TTC549 (cell line): ENCODE results near the gene PRKD1.

Experiments used
- FAIRE-seq: peaks from 2 replicates; lab custom pipeline; 2012; peaks lifted over from hg19 to GRCh38; lab: Jason Lieb, UNC

Gene PRKD1

DNA sequence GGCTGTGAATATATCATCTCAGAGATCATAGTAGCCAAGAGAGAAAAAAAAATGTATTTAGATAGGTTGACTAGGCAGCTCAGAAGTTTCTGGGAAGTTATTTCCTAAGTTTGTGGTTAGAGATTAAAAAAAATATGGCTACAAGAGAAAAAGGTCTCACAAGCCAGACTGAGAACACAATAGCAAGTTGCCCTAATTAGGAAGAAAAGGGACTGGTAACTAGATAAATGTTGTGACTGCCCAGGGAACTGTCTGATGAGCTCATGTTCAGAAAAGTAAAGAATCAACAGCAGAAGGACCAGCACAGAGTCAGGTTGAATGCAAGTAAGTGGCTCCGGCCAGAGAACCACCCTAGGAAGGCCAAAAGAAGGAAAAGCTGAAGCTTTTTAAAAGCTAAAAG is 256.6 kb downstream of the PRKD1 start:
- FAIRE-seq = no peak

DNA sequence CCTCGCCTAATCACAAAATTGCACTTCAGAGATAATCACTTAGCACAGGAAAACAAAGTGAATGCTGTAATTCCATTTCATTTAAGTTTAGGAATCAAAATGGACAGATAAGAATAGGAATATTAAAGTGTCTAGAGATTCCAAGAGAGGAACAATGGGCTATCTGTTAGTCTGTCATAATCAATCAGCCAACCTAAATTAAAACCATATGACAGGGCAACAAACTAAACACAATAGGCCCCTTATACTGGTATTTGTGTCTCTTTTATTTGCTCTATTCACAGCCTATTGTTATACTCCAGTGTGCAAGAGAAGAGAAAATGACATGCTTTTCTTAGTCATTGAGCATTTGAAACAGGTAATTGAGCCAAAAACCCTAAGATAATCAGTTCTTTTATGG is 259.4 kb downstream of the PRKD1 start:
- FAIRE-seq = no peak

DNA sequence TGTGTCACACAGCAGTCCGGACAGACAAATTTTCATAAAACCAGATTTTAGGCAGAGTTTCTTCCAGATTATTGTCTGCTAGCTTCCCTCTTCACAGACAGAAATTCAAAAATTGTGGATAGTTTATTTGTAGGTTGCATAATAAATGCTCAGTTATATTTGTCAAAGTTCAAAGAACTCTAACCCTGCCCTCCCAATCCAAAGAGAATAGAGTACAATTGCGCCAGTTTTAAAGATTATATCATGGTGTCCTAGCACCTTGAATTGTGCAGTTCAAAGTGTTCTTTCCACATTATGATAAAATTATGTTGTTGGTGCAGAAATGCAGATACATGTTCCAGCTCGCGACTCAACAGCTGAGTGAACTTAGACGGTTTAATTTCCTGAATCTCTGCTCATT is 263.1 kb downstream of the PRKD1 start:
- no peak for FAIRE-seq

DNA sequence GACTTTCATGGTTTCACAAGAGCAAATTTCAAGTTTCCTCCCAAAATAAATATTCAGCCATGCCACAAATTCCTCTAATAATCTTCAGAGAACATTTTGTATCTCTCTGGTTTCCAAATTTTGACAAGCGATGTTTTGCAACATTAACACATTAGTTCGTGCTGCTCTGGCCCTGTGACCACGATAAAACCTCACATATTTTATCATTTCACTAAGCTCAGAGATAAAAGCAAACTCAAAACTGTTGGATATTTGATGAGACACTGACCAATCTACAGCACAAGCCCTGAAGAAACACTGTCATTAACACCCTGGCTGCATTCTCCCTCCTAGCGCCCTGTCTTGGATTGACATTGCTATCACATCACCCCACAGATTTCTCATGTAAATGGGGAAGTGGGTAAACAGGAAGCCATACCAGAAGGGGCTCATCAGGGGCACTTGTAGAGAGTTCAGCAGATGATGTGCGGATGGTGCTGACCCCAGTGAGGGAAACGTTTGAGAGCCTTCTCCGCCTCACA is 264.3 kb downstream of the PRKD1 start:
- no peak for FAIRE-seq

DNA sequence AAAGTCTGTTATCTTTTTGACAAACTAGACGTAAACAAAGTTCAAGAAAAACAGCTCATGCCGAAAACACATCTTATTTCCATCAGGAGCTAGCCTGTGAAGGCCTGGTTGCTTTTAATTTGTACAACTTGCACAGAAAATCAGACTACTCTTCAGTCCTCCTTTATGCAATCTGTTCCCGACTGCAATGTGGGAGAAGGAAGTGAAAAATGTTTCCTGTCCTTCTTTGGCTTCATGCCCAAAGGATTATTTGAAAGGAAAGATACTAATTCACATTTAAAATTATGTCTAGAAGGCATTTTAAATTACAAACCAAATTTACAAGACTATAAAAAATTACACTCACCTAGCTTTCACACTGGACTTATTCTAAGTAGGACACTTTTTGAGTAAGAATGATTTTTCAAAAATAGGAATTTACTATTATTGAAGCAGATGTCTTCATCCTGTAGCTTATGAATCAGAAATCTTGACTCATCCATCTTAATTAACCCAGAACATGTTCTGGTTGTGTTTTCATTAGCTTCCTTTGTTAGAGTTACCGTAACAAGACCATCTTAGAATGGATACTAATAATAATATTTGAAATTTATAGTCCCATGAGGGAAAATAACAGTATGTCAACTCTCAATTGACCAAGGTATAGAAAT is 272.6 kb downstream of the PRKD1 start:
- no peak for FAIRE-seq

DNA sequence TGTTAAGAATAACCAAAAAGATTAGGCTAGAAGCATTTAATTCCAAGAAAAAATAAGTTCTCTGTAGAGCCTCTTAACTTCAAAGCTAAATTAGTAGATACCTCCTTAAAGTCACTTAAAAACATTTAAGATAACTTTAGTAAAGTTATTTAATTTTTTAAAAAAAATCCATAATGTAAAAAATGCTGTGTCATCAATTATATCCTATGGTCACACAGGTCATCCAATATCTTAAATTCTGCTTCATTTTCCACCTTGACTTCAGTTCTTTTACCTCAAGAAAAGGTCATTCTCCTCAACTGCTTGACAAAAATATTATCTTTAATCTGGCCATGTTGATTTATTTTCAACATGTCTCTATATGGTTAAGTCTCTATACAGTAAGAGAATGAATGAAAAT is 274.3 kb downstream of the PRKD1 start:
- no peak for FAIRE-seq

DNA sequence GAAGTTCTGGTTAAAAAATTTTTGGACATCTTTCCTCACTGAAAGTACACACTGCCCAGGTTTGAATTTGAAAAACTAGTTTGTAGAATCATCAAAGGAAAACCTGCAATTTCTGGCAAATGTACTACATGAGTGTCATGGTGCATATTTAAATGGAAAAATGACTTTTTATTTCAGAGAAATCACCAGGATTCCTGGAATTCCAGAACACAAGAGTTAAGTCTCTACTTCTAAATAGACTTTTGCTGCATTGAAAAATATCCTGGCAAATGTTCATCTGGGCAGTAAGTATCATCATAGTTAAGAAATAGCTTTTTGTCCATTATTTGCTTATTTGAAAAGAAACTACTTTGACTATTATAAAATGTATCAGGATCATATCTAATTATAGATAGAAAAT is 275.1 kb downstream of the PRKD1 start:
- no peak for FAIRE-seq

DNA sequence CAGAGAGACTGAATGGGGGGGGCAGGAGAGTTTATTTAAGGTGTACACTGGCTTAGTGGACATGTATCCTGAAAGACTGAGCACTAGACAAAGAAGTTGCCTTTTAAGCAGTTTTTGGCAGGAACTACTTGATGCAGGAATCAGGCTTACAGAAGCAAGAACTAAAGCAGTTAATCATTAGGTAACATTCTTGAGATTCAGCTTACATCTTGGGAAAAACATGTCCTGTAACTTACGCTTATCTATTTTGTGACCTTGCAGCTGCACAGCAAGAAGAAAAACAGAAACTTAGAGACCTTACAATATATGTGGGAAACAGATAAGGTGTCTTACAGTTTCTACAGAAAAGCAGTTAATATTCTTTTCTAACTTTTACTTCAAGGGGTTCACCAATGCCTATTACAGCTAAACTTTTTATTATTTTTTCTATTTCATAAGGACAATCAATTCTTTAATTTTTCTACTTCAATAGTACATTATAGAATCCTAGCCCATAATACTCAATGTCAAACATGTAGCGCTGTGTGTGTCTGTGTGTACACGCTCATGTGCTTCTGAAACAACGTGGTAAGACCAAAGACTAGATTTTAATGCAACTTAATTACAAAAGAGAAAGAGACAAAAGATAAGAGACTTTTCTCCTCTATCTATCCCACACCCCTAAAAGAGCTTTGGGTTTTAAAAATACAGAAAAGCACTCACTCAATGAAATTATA is 276.9 kb downstream of the PRKD1 start:
- no peak for FAIRE-seq

DNA sequence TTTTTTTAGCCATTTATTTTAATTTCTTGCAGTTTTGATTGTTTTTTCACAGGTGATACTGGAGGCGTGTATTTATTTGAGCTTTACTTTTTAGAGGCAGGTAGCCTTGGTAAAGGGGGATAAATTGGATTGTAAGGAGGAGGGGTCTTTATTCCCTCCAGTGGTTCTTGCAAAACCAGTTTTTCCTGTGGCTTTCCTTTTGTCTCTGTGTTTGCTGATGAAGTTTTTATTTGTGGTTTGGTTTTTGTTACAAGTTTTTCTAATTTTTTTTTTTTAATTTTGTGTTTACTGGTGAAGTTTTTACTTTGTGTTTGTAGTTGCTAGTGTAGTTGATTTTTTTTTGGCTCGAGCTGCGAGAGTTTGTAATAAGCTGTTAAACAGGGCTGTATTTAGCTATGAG is 278.5 kb downstream of the PRKD1 start:
- FAIRE-seq = no peak

DNA sequence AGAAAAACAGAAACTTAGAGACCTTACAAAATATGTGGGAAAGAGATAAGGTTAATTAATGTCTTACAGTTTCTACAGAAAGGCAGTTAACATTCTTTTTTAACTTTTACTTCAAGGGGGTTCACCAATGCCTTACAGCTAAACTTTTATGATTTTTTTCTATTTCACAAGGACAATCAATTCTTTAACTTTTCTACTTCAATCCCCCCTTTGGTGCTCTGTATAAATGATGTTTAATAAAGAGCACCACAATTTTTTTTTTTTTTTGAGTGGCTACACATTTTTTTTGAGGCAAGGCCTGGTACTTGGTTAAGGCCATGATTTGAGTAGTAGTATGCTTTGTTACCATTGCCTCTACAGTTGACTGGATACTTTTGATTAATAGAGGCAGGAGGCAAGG is 279.6 kb downstream of the PRKD1 start:
- FAIRE-seq = no peak

DNA sequence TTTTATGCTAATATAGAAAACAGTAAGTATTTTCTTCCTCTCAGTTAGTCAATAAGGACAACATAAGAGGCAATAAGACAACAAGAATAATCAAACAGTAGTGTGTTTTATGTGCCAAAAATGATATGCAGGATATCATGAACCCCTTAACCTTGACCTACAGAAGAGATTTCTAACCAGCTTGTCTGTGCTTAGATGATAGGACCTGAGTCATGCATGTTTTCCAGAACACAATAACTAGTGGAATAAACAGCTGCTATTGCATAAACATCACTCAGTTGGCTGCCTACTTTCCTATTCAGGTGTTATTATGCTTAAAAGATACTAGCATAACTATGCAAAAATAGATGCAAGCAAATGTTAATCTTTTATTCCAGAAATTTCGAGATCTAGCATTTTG is 282.5 kb downstream of the PRKD1 start:
- FAIRE-seq = no peak

DNA sequence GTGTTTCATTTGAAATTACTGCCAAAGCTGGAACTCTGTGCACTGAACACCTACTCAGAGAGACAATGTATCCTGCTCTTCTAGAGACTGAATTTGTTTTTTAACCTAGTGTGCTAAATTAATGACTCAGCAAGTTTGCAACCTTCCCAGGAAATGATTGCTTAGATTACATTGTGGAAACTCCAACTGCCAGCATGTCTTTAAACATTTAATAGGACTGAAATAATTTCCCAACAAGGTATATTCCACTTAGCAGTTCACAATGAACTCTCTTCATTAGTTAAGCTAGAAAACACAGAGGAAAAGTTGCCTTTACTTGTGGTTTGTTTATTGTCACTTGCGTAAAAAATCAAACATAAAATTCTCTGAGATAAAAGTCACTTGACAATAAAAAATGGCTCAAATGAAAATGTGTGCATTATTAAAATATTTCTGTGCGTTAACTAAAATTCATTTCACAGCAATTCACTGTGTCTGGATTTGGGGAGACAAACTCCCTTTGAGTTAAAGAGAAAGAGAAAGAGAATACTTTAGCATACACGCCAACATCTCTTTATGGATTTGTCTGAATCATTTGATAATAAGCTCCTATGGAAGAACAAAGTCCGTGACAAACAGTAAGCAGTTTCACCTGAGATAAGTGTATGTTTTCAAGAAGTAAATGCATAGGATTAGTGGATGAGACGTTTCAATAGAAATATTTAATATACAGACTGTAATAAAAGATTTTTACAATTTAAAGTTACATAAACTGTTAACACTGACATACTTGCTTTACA is 284.0 kb downstream of the PRKD1 start:
- FAIRE-seq = no peak

DNA sequence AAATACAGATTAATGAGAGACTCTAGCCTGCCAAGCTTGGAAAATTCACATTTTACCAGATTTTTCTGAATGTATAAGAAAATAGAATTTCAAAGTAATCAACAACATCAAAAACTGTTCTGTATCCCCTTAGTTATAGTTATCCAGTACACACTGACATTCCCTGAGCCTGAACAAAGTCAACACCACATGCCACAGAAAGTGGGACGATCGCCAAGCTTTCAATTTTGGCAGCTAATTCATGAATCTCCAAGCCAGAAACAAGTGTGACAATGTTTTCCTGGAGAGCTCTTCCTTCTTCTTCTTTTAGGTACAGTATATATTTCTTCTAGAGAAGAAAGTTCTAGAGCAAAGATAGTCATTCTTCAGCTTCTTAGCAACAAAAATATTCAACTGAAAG is 290.2 kb downstream of the PRKD1 start:
- FAIRE-seq = no peak

DNA sequence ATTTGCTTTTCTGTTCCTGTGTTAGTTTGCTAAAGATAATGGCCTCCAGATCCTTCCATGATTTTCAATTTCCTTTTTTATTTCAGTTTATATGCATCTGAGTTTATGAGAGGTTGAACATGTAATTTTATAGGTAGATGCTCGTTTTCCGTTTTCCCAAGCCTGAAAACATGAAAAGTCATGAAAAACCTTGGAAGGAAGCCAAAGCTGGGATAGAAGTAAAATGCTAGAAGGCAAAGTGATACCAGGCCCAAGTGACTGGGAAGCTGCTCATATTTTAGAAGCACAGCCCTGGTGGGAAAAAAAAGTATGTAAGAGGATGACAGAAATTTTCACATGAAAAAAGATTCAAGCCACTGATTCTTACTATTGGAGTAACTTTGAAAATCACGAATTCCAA is 290.8 kb downstream of the PRKD1 start:
- FAIRE-seq = no peak

DNA sequence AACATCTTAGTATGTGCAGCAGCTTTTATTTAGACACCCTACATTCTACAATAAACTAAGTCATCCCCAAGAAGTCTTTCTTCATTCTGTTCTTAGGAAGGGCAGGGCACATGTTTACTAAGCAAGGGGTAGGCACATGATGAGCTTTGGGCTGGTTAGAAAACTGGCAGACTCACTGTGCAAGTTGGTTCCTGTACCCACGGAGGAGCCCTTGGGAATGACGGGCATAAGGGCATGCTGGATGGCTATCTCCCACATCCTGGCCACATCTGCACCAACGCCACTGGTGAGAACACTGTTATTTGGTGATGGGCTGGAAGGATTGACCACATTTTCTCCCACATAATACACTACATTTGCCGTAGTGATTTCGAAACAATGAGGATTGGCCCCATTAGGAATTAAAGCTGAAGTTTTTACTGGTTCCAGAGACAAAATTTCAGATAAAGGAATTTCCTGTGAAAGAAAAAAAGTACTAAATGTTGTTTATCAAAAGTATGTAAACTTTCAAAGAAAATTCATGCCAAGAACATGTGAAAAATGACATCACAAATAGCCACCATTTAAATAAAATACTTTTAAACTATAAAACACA is 297.0 kb downstream of the PRKD1 start:
- FAIRE-seq = no peak

DNA sequence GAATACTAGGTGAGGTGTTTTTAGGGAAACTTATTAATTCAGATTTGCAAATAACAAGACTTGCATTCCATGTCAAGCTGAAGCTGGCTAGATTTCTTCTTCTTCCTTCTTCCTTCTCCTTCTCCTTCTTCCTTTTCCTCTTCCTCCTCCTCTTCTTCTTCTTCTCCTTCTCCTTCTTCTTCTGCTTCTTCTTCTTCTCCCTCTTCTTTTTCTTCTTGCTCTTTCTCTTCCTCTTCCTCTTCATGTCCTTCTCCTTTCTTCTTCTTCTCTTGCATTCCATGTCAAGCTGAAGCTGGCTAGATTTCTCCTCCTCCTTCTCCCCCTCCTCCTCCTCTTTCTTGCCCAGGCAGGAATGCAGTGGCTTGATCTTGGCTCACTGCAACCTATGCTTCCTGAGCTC is 297.8 kb downstream of the PRKD1 start:
- FAIRE-seq = no peak

DNA sequence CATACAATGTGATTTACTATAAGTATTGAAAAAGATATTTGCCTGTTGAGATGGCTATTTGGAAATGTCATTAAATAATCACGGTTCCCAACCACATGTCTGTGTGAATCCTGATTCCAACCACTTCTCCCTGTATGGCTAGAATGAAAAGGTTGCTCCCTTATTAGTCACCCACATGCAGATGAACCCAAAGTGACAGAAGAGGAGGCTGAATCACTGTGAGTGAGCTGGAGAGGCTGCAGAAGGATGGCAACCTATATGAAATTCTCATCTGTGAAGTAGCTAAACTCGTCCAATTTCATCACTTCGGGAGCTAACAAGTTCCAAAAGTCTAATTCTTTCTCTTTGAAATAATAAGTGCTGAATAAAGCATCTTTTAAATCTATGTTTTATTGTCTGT is 300.5 kb downstream of the PRKD1 start:
- no peak for FAIRE-seq

DNA sequence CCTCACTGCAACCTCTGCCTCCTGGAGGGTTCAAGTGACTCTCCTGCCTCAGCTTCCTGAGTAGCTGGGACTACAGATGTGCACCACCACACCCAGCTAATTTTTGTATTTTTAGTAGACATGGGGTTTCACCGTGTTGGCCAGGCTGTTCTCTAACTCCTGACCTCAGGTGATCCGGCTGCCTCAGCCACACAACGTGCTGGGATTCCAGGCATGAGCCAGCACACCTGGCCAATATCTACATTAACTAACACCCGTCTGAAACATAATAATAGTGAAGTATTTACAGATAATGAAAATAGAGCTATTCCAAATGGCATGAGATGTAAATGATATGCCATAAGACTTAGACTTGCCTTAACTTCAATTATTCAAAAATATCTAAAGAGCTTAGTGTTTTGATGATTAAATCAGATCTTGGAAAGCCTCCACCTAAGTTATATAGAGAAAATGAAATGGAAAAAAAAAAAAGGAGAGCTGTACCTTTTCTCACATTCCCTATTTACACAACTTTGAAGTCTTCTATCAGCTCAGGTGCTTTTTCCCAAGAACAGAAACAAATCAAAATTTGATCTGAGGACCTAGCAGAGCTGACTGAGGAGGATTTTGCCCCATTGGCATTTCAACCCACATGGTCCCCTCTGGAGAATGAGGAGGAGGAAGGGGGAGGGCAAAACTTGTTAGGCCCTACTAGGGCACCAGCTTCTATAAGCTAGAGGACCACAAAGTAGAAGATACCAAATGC is 309.2 kb downstream of the PRKD1 start:
- FAIRE-seq = no peak

DNA sequence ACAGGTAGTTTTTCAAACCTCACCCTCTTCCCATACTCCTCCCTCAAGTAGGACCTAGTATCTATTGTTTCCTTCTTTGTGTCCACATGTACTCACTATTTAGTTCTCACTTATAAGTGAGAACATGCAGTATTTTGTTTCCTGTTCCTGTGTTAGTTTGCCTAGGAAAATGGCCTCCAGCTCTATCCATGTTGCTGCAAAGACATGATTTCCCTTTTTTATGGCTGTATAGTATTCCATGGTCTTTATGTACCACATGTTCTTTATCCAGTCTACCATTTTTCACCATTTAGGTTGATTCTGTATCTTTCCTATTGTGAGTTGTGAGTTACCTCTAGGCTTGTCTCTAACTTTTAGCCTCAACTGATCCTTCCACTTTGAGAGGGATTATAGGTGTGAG is 310.7 kb downstream of the PRKD1 start:
- FAIRE-seq = no peak

DNA sequence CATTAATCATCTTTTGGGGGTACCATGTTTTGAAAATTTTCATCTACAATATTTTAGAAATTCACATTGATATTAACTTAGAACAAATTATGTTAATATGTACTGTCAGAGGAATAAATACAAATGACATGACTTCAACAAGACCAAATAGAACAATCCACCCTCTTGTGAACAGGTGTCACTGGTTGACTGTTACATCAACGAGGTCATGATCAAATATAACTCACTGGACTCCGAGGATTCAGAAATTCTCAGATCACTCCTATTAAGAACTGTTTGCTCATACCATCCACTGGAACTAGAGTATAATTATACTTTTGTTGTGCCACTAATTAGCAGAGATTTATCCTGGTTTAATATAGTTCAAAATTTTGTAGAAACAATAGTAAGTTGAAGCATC is 318.8 kb downstream of the PRKD1 start:
- FAIRE-seq = no peak

DNA sequence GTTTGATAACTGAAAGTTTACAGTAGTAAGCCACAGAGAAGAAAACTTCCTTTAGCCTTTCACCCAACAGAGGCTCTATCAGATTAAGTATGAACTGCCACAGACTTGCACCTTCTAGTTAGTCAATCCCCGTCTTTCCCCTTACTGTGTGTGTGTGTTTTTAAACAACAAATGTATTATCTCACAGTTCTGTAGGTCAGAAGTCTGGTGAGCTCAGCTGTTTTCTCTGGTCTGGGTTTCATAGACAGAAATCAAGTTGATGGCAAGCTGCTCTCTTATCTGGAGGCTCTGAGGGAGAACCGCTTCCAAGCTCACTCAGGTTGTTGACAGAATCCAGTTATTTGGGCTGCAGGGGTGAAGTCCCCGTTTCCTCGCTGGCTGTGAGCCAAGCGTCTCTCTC is 320.5 kb downstream of the PRKD1 start:
- no peak for FAIRE-seq

DNA sequence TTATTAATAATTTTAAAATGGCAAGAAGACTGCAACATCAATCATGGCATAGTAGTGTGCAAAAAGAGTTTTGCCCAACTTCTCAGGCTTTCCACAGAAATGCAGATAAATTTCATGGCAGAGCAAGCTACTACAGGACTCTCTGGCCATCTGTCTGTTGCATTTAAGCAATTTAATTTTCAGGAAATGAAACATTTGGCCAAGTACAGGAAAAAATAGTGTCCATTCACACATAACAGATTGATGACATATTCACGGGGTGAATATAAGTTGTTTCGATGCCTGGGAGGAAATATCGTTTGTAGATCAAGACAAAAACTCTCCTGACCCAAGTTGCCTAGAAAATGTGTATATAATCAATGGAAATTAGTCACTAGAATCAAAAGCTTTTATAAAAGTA is 324.0 kb downstream of the PRKD1 start:
- FAIRE-seq = no peak
